Astrocyte of the spinal cord (primary cell): ENCODE data around the gene NHSL1.

Experiments
- DNase-seq: peaks from one replicate; pipeline ENCODE4 v3.0.0; 2011; ENCODE audit warnings: low read depth, low spot score
- H3K4me3 ChIP-seq: 2 replicates; pipeline ENCODE4 v1.5.1; 2011; ENCODE audit warnings: low read depth, mild to moderate bottlenecking, low read length, moderate library complexity
- in situ Hi-C: cut with HindIII; loops from 2 replicates; pipeline ENCODE4 v1.10.0; 2017; ENCODE audit warnings: low sequenced_read_pairs
- TF ChIP-seq, protein P1 (sequence below): IDR thresholded peaks from 2 replicates; pipeline ENCODE4 v1.5.1; 2012; ENCODE audit warnings: low read depth, mild to moderate bottlenecking, low read length, inconsistent platforms

Gene NHSL1

DNA sequence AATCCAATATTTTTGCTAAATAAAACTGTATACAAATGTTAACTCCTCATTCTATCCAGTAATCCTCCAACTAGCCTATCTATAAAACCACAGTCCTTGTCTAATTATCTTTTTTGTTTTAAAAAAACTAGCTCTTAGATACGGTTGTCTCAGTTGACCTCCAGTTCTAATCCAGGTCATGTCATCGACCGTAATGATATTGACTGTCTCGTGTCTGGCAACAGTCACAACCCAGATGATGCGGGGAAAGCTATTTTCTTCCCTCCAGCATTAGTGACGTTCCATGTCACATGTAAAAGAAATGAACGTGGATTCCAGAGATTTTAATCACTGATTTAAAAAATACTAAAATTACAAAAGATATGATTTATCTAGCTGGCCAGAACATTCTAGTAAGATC is 59.7 kb downstream of the NHSL1 start:
- in situ Hi-C loops: no loop called here
- no peak for DNase-seq

DNA sequence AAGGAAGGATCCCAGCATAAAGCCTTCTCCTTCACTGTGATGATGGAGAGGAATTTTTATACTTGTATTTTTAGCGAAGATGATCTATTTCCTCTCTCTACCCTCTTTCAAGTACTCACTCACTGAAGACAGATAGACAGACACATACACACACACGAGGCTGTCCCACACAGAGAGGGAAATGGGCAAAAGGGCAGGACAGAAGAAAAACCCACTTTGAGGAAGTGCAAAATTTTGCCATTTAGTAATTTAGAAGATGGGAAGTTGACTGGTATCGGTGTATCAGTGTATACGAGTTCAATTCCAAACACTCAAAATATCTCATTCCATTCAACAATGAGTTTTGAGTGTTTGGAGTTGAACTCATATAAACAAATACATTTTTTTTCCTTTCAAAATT is 64.4 kb downstream of the NHSL1 start:
- TF ChIP-seq, protein P1, sequence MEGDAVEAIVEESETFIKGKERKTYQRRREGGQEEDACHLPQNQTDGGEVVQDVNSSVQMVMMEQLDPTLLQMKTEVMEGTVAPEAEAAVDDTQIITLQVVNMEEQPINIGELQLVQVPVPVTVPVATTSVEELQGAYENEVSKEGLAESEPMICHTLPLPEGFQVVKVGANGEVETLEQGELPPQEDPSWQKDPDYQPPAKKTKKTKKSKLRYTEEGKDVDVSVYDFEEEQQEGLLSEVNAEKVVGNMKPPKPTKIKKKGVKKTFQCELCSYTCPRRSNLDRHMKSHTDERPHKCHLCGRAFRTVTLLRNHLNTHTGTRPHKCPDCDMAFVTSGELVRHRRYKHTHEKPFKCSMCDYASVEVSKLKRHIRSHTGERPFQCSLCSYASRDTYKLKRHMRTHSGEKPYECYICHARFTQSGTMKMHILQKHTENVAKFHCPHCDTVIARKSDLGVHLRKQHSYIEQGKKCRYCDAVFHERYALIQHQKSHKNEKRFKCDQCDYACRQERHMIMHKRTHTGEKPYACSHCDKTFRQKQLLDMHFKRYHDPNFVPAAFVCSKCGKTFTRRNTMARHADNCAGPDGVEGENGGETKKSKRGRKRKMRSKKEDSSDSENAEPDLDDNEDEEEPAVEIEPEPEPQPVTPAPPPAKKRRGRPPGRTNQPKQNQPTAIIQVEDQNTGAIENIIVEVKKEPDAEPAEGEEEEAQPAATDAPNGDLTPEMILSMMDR: no peak
- no peak overlapping the region for H3K4me3 ChIP-seq
- in situ Hi-C loops: no loop called here
- no peak for DNase-seq

More for the DNA sequence above, 59.7 kb downstream of the NHSL1 start:
- no peak overlapping the region for H3K4me3 ChIP-seq
- TF ChIP-seq, protein P1: no peak

- in situ Hi-C loops: no loop called here
- DNase-seq: no peak
- TF ChIP-seq, protein P1: no peak
- H3K4me3 ChIP-seq: no peak overlapping the region
Measured at GRCh38 chr6:138434096-138434495, 65.2 kb downstream of the NHSL1 start.

DNA sequence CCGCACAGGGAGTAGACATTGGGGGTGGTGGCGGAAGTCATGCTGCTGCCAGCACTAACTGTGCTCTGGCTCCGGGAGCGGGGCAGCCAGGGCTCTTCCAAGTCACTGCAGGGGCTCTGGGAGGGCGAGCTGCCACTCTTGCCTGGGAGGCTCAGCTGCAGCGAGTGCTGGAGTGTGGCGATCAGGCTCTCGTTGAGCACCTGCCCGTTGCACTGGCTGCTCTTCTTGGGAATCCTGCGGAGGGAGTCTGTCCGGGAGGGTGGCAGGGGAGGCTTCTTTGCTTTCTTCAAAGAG is 67.3 kb downstream of the NHSL1 start:
- TF ChIP-seq, protein P1: no peak
- in situ Hi-C loops: no loop called here
- no peak overlapping the region for H3K4me3 ChIP-seq
- DNase-seq: no peak

GRCh38 chr6:138431256-138432062 is 67.8 kb downstream of the NHSL1 start:
- in situ Hi-C loops: no loop called here
- TF ChIP-seq, protein P1: no peak
- no peak for DNase-seq
- no peak overlapping the region for H3K4me3 ChIP-seq

DNA sequence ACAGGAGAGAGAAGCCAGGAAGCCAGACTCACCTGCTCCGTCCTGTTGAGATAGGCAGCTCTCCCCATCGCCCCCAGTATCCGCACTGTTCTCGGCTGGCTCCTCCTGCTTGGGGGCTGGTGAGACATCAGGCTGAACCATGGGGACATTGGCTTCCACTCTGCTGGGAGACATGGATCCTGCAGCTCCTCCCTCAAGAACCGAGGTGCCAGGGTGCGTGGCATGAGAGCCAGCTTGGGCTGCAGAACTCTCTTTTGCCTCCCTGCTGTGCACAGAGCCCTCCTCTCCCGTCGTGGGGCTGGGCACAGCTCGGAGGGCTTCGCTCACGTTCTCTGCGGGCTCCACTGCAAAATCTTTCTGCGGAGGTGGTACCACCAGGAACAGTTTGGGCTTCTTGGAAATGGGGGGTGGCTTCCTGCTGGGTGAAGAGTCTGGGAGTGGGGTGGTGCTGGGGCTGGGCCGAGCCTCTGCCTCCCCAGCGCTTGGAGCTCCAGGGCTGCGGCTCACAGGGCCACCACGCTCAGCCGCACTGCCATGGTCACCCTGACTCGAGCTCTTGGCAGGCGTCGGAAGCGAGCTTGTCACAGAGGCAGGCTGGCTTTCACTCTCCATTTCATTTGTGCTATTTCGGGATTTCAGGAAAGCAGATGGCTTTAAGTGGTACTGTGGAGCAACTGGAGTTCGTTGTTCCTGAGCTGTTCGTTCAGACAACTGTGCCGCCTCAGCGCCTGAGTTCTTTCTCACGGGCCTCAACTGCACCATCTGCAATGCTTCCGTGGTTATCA is 68.7 kb downstream of the NHSL1 start:
- TF ChIP-seq, protein P1: no peak

More for the DNA sequence above, 68.7 kb downstream of the NHSL1 start:
- in situ Hi-C loops: no loop called here
- H3K4me3 ChIP-seq: no peak overlapping the region
- DNase-seq: no peak
